ENCODE results near the gene ADAMTS17.

GRCh38 chr15:100005013-100005412 is 336.8 kb downstream of the ADAMTS17 start:
- no peak for TF ChIP-seq TAF1 (conservative IDR thresholded peaks at IDR 0.05)
- no peak for TF ChIP-seq EGR1 (IDR thresholded peaks at IDR 0.05; ENCODE audit: low read depth in 2 of 2)
- no peak for TF ChIP-seq REST (IDR thresholded peaks at IDR 0.05)
- TF ChIP-seq CTCF (IDR thresholded peaks at IDR 0.05; ENCODE audit: low read depth, low read length, missing input control) = no peak
- TF ChIP-seq SP1 (IDR thresholded peaks at IDR 0.05) = no peak
- TF ChIP-seq FOXA2 (IDR thresholded peaks at IDR 0.05) = no peak
- TF ChIP-seq ZBTB33 (IDR thresholded peaks at IDR 0.05) = no peak
- TF ChIP-seq GABPA (IDR thresholded peaks at IDR 0.05 in 1 of 2, conservative IDR thresholded peaks at IDR 0.05 in 1 of 2) = no peak
- no peak for TF ChIP-seq YY1 (IDR thresholded peaks at IDR 0.05)
- no peak for TF ChIP-seq RAD21 (IDR thresholded peaks at IDR 0.05)
- TF ChIP-seq MAX (IDR thresholded peaks at IDR 0.05) = no peak
